ENCODE data around the gene CCDC88B. TPM values are rescaled to one million over a fixed set of nuclear protein-coding genes. Genes with fewer than 3 reads are reported as not detected.
"Not testable (repeated sequence)": the region's sequence is repeated elsewhere in the genome, so short reads cannot be mapped to it uniquely, and the experiment has no call there.

The CCDC88B gene
- total RNA-seq, 2 donors from 2014 or later = 14.2 to 15.2 TPM

DNA sequence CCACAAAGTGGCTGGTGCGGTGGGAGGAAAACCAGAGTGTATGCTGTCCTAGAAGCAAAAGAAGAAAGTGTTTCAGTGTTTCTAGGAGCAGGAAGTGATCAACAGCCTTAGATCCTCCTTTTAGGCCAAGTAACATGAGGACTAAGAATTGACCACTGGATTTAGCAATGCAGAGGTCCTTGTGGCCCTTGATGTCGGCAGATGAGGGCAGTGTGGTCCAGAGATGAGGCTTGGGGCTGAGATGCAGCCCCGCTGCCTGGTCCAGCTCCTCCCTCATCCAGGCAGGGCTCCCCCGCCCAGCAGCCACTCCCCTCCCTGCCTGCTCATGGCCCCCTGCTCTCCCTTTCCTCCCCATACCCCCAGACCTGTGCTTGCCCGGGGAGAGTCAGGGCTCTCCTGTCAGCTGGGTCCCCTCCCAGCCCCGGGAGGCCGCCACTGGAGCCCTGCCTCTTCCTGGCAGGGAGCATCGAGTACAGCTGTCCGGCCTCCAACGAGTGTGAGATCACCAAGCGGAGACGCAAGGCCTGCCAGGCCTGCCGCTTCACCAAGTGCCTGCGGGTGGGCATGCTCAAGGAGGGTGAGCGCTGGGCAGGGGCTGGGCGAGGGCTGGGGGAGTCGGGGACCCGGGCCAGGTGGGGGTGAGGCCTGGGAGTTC lies 26.4 kb upstream of the CCDC88B start:
- Mint-ChIP-seq H3K4me1 (peaks cover 6% of the 10 kb centered on the region), H3K9me3 (no peaks in the 10 kb centered on the region), H3K27ac (no peak overlapping the region), H3K27me3 (ENCODE audit: insufficient read depth) (no peaks in the 10 kb centered on the region), H3K36me3 (ENCODE audit: low read depth) (peaks cover 36% of the 10 kb centered on the region), H3K4me3 (no peak overlapping the region)
- H3K9ac ChIP-seq (ENCODE audit: extremely low read depth, low read length, poor library complexity, severe bottlenecking) = no peak overlapping the region
- H3K27ac ChIP-seq (ENCODE audit: low read depth, low read length) = no peak overlapping the region
- H3K9me3 ChIP-seq (ENCODE audit: control insufficient read depth, low read length) = no peaks in the 10 kb centered on the region
- no peaks in the 10 kb centered on the region for H3K27me3 ChIP-seq (ENCODE audit: control insufficient read depth, insufficient read depth, low read length, poor library complexity, severe bottlenecking)
- TF ChIP-seq, protein P1, sequence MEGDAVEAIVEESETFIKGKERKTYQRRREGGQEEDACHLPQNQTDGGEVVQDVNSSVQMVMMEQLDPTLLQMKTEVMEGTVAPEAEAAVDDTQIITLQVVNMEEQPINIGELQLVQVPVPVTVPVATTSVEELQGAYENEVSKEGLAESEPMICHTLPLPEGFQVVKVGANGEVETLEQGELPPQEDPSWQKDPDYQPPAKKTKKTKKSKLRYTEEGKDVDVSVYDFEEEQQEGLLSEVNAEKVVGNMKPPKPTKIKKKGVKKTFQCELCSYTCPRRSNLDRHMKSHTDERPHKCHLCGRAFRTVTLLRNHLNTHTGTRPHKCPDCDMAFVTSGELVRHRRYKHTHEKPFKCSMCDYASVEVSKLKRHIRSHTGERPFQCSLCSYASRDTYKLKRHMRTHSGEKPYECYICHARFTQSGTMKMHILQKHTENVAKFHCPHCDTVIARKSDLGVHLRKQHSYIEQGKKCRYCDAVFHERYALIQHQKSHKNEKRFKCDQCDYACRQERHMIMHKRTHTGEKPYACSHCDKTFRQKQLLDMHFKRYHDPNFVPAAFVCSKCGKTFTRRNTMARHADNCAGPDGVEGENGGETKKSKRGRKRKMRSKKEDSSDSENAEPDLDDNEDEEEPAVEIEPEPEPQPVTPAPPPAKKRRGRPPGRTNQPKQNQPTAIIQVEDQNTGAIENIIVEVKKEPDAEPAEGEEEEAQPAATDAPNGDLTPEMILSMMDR (conservative IDR thresholded peaks at IDR 0.05) = no peak
- no peak for DNase-seq
- no peak overlapping the region for H3K4me3 ChIP-seq (ENCODE audit: low read length)
- H3K4me1 ChIP-seq (ENCODE audit: control insufficient read depth, insufficient read depth, low read length) = no peaks in the 10 kb centered on the region
- peaks cover 28% of the 10 kb centered on the region for H3K36me3 ChIP-seq (ENCODE audit: control insufficient read depth, insufficient read depth, low read length)
- WGBS, 2 experiments (ENCODE audit: insufficient coverage in 1 of 2, insufficient read length in 1 of 2) = 92% methylated on average over 10 to 18 of the region's 18 CpGs

DNA sequence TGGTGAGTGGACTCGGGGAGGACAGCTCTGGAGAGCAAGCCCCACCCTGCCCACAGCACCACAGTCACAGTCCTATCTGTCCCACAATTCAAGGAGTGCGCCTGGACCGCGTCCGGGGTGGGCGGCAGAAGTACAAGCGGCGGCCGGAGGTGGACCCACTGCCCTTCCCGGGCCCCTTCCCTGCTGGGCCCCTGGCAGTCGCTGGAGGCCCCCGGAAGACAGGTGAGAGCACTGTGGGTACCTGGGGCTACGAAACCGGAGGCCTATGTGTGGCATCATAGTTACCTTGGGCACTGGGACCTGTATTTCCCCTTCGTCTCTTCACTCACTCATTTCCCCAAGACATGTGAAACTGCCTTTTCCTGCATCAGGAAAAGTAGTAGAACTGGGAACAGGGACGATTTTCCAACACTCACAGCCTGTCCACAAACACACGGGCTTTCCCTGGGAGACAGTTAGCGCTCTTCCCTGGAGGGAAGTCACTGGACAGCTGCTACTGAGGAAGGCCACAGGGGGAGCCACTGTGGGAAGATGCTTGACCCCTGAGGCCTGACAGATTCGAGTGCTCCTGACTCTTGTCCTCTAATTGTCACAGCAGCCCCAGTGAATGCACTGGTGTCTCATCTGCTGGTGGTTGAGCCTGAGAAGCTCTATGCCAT lies 25.7 kb upstream of the CCDC88B start:
- Mint-ChIP-seq H3K4me3 (no peak overlapping the region), H3K27ac (peak overlapping the region; percentile 59), H3K36me3 (ENCODE audit: low read depth) (peaks cover 34% of the 10 kb centered on the region), H3K4me1 (peaks cover 11% of the 10 kb centered on the region), H3K27me3 (ENCODE audit: insufficient read depth) (no peaks in the 10 kb centered on the region), H3K9me3 (no peaks in the 10 kb centered on the region)
- no peak overlapping the region for H3K27ac ChIP-seq (ENCODE audit: low read depth, low read length)
- DNase-seq = no peak
- 94% methylated on average over 12 to 19 of the region's 19 CpGs for WGBS, 2 experiments (ENCODE audit: insufficient coverage in 1 of 2, insufficient read length in 1 of 2)
- peaks cover 28% of the 10 kb centered on the region for H3K36me3 ChIP-seq (ENCODE audit: control insufficient read depth, insufficient read depth, low read length)
- no peaks in the 10 kb centered on the region for H3K9me3 ChIP-seq (ENCODE audit: control insufficient read depth, low read length)
- H3K4me1 ChIP-seq (ENCODE audit: control insufficient read depth, insufficient read depth, low read length) = peaks cover under 1% of the 10 kb centered on the region
- H3K9ac ChIP-seq (ENCODE audit: extremely low read depth, low read length, poor library complexity, severe bottlenecking) = no peak overlapping the region
- H3K27me3 ChIP-seq (ENCODE audit: control insufficient read depth, insufficient read depth, low read length, poor library complexity, severe bottlenecking) = no peaks in the 10 kb centered on the region
- H3K4me3 ChIP-seq (ENCODE audit: low read length) = no peak overlapping the region
- TF ChIP-seq, protein P1 (conservative IDR thresholded peaks at IDR 0.05) = peak; percentile 62

DNA sequence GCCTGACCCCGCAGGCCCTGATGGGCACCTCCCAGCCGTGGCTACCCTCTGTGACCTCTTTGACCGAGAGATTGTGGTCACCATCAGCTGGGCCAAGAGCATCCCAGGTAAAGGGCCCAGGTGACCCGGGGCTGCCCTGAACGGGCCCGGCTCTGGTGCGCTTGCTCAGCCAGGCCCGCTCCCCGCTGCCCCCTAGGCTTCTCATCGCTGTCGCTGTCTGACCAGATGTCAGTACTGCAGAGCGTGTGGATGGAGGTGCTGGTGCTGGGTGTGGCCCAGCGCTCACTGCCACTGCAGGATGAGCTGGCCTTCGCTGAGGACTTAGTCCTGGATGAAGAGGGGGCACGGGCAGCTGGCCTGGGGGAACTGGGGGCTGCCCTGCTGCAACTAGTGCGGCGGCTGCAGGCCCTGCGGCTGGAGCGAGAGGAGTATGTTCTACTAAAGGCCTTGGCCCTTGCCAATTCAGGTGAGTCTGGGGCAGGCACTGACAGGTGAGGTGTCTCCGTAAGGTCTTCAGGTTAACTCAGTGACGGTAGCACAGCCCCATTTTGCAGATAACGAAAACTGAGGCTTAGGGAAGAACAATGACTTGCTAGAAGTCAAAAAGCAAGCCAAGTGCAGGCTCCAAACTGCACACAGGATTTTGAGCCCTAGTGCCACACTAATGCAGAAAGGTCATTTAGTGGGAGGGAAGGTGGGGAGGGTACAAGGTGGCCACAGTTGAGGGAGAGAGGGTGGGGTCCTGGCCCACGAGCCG lies 25.0 kb upstream of the CCDC88B start:
- no peak overlapping the region for H3K4me3 ChIP-seq (ENCODE audit: low read length)
- Mint-ChIP-seq H3K9me3 (no peaks in the 10 kb centered on the region), H3K4me3 (peak overlapping the region; percentile 28), H3K36me3 (ENCODE audit: low read depth) (peaks cover 35% of the 10 kb centered on the region), H3K27me3 (ENCODE audit: insufficient read depth) (no peaks in the 10 kb centered on the region), H3K27ac (no peak overlapping the region), H3K4me1 (peaks cover 12% of the 10 kb centered on the region)
- no peak overlapping the region for H3K27ac ChIP-seq (ENCODE audit: low read depth, low read length)
- no peaks in the 10 kb centered on the region for H3K9me3 ChIP-seq (ENCODE audit: control insufficient read depth, low read length)
- H3K9ac ChIP-seq (ENCODE audit: extremely low read depth, low read length, poor library complexity, severe bottlenecking) = no peak overlapping the region
- H3K27me3 ChIP-seq (ENCODE audit: control insufficient read depth, insufficient read depth, low read length, poor library complexity, severe bottlenecking) = no peaks in the 10 kb centered on the region
- TF ChIP-seq, protein P1 (conservative IDR thresholded peaks at IDR 0.05) = peak; percentile 44
- WGBS, 2 experiments (ENCODE audit: insufficient coverage in 1 of 2, insufficient read length in 1 of 2) = 85 to 92% methylated on average over 11 to 24 of the region's 24 CpGs
- peaks cover 34% of the 10 kb centered on the region for H3K36me3 ChIP-seq (ENCODE audit: control insufficient read depth, insufficient read depth, low read length)
- DNase-seq = peak; percentile 71
- peaks cover 5% of the 10 kb centered on the region for H3K4me1 ChIP-seq (ENCODE audit: control insufficient read depth, insufficient read depth, low read length)

DNA sequence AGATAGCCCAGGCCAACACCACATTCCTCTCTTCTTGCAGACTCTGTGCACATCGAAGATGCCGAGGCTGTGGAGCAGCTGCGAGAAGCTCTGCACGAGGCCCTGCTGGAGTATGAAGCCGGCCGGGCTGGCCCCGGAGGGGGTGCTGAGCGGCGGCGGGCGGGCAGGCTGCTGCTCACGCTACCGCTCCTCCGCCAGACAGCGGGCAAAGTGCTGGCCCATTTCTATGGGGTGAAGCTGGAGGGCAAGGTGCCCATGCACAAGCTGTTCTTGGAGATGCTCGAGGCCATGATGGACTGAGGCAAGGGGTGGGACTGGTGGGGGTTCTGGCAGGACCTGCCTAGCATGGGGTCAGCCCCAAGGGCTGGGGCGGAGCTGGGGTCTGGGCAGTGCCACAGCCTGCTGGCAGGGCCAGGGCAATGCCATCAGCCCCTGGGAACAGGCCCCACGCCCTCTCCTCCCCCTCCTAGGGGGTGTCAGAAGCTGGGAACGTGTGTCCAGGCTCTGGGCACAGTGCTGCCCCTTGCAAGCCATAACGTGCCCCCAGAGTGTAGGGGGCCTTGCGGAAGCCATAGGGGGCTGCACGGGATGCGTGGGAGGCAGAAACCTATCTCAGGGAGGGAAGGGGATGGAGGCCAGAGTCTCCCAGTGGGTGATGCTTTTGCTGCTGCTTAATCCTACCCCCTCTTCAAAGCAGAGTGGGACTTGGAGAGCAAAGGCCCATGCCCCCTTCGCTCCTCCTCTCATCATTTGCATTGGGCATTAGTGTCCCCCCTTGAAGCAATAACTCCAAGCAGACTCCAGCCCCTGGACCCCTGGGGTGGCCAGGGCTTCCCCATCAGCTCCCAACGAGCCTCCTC lies 24.1 kb upstream of the CCDC88B start:
- peak overlapping the region; percentile 84 for H3K4me3 ChIP-seq (ENCODE audit: low read length)
- H3K27me3 ChIP-seq (ENCODE audit: control insufficient read depth, insufficient read depth, low read length, poor library complexity, severe bottlenecking); H3K9ac ChIP-seq (ENCODE audit: extremely low read depth, low read length, poor library complexity, severe bottlenecking); H3K27me3 Mint-ChIP-seq (ENCODE audit: insufficient read depth); H3K9me3 Mint-ChIP-seq; H3K27ac ChIP-seq (ENCODE audit: low read depth, low read length); DNase-seq; H3K9me3 ChIP-seq (ENCODE audit: control insufficient read depth, low read length); H3K4me1 ChIP-seq (ENCODE audit: control insufficient read depth, insufficient read depth, low read length): not testable (repeated sequence)
- Mint-ChIP-seq H3K27ac (peak overlapping the region; percentile 99), H3K4me3 (peak overlapping the region; percentile 94), H3K36me3 (ENCODE audit: low read depth) (peaks cover 40% of the 10 kb centered on the region), H3K4me1 (peaks cover 12% of the 10 kb centered on the region)
- WGBS, 2 experiments (ENCODE audit: insufficient coverage in 1 of 2, insufficient read length in 1 of 2) = 87 to 100% methylated on average over 5 to 25 of the region's 25 CpGs
- peaks cover 40% of the 10 kb centered on the region for H3K36me3 ChIP-seq (ENCODE audit: control insufficient read depth, insufficient read depth, low read length)

All from endodermal cell (in vitro differentiated cells).